Epithelial cell of prostate (primary cell): ENCODE data around the gene DLG2.

Source experiments
- DNase-seq: peaks from one replicate; pipeline ENCODE4 v3.0.0-alpha.2; 2011; ENCODE audit warnings: low read depth, low spot score
- H3K27ac ChIP-seq: fragments of 450-650 bp; 2 replicates; pipeline ENCODE4 v1.5.1; 2017; ENCODE audit warnings: mild to moderate bottlenecking

Gene DLG2

DNA sequence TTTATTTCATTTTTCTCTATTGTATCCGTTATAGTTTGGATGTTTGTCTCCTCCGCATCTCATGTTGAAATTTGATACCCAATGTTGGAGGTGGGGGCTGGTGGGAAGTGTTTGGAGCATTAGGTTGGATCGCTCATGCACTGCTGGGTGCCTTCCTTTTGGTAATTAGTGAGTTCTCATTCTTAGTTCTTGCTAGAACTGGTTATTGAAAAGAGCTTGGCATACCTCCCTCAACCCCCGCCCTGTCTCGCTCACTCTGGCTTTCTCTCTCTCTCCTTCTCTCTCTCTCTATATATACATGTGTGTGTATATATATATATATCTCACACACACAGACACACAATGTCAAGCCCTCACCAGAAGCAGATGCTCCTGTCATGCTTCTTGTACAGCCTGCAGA is 978.7 kb downstream of the DLG2 start:
- no peak for DNase-seq
- no peak overlapping the region for H3K27ac ChIP-seq

DNA sequence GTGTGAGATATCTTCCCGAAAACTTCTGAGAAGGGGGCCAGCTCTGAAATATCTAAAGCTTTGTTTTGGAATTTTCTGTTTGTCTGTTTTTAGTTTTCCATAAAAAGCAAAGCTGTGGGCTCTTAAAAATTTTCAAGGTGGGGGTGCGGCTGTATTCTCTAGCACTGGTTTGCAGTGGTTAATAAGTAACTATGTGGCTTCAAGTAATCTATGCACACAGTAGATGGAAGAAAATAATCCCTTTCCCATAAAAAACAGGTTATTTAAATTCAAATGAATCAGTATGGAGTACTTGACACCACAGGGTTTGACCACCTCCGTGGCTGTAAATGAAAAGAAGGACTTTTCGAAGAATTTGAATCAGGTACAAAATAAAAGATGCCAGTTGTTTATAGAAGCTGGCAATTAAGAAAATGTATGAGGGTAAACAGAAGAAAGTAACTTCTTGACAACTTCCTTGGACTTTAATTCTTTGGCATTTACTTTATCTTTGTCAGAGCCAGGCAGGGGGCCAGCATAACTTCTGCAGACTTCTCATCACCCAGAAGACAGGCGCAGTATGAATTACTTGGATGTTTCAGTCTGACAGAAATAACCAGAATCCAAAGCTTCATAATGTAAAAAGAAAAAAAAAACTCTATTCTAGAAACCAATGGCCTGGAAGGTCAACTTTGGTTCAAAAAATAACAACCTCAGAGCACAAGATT is 981.0 kb downstream of the DLG2 start:
- DNase-seq = no peak
- no peak overlapping the region for H3K27ac ChIP-seq

DNA sequence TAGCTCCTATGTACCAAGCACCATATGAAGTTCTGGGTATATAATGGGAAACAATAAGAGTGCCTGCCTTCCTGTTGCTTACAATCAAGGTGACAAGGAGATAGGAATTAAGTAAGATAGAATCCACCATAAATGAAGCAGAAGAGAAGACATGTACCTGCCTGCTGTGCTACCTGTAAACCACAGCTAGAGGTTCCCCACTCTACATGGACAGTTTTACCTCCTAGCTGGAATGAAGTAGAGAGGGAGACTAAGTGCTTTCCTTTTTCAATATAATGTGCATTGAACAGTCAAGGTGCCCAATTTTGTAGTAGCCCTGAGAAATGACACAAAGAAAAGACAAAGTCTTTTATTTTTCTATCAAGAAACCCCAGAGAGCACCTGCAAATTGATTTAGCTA is 984.6 kb downstream of the DLG2 start:
- no peak overlapping the region for H3K27ac ChIP-seq
- DNase-seq = no peak

DNA sequence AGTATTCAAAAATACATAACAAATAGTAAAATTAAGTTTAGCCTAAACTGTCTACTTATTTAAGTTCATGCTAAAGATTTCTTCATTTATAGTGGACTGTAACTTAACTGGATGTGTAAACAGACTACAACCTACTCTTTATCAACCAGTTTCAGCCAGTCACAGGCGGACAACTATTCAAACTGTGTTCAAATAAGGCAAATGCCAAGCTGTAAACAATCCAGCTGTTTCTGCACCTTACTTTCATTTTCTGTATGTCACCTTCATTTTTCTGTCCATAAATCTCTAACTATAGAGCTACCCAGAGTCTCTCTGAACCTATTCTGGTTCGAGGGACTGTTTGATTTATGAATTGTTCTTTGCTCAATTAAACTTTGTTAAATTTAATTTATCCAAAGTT is 992.8 kb downstream of the DLG2 start:
- no peak overlapping the region for H3K27ac ChIP-seq
- no peak for DNase-seq

DNA sequence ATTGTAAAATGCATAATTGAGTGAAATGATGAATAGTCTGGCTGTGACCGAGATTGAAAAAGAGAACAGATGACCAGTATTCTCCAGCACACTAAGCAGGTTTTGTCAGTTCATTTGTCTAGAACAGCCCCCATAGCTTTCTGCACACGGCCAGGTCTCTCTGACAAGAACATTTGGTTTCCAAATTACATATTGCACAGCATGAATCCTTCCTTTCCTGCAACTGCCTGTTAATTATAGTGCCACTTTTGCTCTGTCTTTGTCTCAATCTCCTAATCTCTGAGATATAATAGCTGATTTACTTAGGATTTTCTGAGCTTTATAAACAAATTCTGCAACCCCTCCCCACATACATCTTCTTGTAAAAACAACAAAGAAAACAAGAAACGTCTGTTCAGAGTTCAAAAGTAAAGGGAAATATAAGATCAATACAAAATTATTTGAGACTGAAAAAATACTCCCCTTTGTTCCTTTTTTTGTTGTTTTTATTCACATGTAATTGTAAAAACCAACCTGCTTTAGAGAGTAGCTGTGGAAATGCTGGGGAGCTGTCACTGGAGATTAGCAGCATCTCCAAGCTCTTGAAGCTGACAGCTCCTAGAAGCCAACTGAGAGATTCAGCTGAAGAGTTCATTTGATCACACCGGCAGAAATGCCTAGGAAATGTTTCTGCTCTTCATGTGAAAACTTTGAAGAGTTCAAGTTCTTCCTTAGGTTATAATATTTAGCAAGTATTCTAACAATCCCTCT is 998.1 kb downstream of the DLG2 start:
- no peak for DNase-seq
- H3K27ac ChIP-seq = no peak overlapping the region

DNA sequence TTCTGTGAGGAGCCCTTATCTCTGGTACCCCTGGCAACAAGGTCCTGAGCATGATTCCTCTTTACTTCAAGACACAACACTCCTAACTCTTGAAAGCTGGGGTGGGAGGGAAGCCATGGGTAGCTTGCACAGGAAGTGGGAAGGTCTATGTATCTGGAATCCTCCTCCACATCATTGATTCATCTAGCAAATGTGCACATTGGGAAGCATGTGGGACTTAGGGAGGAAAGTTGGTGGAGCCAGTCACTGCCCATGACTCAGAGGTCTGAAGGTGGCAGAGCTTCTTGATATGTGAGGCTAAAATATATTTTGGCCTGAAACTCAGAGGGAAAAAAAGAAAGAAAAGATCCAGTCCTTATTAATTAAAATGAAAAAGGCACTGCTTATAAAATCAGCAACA is 1000.9 kb downstream of the DLG2 start:
- H3K27ac ChIP-seq = no peak overlapping the region
- no peak for DNase-seq

DNA sequence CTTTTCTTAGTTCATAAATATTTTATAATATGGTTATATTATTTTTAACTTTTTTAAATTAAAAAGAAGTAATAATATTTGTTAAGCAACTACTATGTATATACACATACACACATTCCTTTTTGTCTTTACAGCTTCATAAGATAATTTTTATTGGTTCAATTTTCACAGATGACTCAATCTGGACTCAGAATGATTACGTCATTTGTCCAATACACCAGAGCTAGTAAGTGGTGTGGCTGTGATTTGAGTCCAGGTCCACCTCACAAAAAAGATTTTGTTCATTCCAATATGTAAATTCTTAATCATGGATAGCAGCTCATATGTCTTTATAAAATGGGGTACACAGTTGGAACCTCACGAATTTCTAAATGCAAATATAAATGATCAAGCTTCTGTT is 1014.5 kb downstream of the DLG2 start:
- no peak for DNase-seq
- no peak overlapping the region for H3K27ac ChIP-seq

DNA sequence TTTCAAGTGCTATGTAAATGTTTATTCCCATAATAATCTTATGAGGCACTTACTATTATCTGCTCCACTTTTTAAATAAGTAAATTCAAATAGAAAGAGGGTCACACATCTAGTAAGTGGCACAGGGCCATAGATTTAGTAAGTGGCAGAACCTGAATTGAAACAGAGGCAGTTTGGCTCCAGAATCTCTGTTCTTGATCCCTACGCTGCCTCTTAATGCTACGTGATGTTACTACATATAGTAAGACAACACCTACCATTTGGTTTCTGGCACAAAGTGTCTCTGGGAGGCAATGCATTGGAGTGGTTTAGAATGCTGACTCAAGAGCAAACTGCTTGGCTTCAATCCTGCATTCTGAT is 1018.3 kb downstream of the DLG2 start:
- H3K27ac ChIP-seq = no peak overlapping the region
- no peak for DNase-seq

DNA sequence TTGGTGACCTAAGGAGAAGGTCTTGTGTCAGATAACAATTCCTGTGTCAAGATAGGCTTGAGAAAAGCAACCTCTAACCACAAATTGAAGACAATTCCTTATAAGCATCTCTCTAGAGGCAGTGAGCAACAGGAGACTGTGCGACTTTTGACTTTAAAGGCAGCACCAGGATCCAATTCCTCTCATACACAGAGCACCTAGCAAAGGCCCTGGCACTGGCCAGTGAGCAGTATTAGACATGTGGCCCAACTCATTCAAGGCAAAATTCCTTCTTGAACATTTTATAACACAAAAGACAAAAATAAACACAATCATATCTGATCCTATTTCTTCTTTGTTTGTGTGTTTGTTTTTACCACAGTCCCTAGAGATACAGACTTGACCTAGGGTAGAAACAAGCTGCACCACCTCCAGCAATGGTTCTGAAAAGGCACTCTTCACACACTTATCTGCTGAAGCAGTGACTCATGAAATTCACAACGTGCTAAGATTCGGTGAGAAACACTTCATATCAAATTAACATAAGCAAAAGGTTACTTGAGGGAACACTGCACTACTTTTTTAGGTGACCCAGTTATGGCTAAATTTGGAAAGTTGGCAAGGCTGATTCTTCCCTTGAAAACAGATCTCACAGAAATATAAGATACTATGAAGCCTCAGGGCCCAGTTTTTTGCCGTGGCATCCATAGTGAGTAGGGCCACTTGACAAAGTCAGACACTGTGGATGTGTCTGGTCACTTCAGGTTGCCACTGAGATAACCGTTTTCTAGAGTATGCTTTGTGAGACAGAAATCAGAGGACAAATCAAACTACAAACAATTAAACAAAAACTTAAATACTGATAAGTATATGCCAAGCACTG is 1018.9 kb downstream of the DLG2 start:
- DNase-seq = no peak
- no peak overlapping the region for H3K27ac ChIP-seq

DNA sequence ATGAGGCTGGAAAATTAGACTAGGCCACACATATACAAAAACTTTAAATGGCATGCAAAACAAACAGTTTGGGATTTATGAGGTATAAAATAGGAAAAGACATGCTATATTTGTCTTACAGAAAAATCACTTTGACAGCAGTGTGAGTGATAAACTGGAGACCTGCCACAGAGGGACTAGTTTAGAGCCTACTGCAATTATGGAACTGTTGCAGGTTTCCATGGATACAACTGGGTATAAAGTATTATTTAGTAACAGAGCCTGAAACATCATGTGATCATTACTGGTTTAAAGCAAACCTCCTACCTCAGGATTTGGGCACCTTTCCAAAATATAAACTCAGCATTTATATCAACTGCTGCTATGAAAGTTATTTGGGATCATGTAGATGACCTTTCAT is 1032.5 kb downstream of the DLG2 start:
- H3K27ac ChIP-seq = no peak overlapping the region
- DNase-seq = no peak

DNA sequence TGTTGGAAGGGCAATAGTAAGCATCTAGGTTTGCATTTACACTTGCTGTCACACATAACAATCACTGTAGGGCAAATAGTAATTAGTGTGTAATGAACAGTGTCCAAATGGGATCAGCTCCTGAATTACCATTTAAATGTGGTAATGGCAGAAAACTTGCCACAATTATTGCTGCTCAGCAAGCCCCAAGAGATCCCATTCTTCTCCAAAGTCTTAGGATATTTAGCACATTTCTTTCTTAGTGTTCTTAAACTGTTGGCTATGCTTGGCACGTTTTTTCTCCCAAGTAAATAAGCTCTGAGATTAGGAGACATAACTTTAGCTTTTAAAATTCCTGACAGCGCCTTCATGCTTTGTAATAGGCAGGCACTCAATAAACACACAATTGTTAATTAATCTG is 1037.0 kb downstream of the DLG2 start:
- DNase-seq = no peak
- no peak overlapping the region for H3K27ac ChIP-seq

DNA sequence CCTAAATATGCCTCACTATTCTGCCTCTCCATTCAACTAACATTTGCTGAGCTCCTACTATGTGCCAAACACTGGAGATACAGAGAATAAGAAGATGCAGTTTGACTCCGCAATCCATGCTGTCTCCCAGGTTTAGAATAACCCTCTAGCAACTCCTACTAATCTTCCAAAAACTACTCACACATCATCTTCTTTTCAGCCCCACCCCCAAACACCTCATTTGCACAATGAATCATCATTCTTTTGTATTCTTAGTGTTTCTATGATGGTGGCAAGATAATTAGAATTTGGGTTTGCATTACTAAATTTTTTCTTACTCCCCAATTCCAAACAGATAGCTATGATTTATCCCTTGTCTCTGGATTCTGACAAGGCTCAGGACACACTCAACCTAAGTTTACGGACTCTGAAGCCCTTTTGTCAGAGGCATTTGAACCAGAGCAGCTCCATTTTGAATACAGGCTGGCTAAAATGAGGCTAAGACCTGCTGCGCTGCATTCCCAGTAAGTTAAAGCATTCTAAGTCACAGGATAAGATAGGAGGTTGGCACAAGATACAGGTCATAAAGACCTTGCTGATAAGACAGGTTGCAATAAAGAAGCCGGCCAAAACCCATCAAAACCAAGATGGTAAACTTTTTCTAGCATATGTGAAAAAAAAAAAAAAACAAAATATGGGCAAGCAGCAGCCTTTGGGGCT is 1038.9 kb downstream of the DLG2 start:
- no peak for DNase-seq
- H3K27ac ChIP-seq = no peak overlapping the region

DNA sequence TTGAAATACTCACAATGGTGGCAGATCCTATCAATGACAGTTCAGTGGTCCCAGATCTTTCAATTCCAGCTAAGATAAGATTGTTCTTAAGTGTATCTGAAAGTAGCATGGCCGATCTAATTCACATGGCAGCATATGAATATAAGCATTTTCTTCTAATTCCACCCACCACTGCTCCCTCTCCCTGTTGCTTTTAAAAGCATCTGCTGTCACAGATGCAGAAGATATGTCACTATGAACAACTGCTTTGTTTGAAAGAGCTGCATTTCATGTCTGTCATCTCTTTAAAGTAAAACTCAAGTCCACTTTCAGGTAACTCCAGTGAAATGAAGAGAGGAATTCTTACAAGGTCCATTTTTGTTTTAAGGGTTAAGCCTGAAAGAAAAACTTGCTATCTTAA is 1044.0 kb downstream of the DLG2 start:
- H3K27ac ChIP-seq = no peak overlapping the region
- no peak for DNase-seq

DNA sequence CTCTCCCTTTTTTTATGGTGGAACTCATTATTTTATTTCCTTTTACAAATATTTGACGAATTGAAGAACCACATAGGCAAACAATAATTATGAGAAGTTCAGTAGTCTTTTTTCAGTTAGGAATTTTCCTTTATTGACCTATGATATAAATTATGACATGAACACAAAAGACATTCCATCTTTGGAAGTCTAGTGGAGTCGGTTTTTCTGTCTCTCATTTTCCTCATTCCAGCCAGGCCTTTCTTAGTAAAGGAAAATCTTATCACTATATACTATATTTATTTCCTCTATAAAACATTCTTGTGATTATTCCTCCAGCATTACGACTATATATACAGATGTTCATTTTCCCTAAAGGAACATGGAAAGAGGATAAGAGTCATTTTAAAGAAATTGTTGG is 1046.1 kb downstream of the DLG2 start:
- H3K27ac ChIP-seq = no peak overlapping the region
- no peak for DNase-seq

DNA sequence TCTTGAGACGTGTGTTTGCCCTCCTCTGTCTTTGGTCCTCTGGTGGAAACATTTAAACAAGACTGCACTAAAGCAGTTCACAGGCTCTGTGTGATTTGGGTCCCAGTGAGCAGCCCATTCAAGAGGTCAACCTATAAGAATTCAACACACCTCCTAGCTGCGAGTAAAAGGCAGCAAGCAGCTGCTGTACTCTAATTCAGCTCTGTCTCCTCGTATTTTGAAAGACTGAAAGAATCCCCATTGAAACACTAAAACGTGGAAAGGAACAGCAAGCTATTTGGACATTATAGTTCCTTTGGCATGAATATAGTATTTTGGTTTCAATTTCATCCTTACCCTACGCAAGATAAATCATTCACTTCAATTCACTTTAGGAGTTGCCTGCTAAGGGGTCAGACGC is 1046.7 kb downstream of the DLG2 start:
- DNase-seq = no peak
- no peak overlapping the region for H3K27ac ChIP-seq

DNA sequence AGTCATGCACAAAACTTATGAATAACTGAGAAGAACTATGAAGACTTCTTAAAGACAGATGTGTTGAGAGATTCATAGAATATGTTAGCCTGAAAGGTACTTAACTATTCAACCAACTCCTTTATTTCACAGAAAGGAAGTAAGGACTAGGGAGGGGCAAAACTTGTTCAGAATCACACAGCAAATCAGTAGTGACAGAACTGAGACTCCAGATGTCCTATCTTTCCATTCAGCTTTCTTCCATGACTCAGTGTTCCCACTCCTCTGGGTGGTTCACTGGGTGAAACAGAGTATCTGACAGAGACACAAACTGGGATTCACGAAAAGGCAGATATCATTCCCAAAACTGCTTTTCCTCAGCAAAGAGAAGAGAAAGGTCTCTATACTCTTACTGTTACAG is 1053.3 kb downstream of the DLG2 start:
- no peak for DNase-seq

DNA sequence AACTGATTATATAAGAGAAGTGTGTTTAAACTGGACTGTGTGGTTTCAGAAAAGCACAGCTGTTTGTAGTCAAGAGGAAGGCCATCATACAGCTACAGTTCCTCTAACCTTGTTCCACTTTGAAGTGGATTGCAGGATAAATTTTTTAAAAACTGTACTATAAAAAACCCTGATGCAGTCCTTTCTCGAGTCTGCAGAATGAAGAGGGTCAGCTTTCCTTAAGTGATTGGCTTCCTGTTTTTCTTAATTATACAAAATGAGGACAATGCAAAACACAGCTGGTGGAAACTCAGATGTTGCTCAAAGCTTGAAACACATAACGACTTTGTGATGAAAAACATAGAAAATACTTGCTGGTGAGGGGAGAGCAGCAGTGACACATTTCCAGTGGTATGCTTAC is 1060.5 kb downstream of the DLG2 start:
- no peak overlapping the region for H3K27ac ChIP-seq
- no peak for DNase-seq

More for the DNA sequence above, 1053.3 kb downstream of the DLG2 start:
- no peak overlapping the region for H3K27ac ChIP-seq

DNA sequence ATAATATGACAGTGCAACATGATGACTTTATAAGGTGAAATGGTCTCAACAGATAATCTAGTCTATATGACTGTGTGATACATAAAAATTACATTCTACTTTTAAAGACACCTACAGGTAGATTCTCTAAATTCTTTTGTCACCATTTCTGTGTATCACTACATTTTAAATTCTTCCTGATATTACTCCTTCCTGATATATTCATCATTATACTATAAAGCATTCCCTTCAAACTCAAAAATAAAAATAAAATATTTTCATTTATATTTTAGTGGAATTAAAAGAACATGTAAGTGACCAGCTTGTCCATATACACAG is 1062.3 kb downstream of the DLG2 start:
- H3K27ac ChIP-seq = no peak overlapping the region

DNA sequence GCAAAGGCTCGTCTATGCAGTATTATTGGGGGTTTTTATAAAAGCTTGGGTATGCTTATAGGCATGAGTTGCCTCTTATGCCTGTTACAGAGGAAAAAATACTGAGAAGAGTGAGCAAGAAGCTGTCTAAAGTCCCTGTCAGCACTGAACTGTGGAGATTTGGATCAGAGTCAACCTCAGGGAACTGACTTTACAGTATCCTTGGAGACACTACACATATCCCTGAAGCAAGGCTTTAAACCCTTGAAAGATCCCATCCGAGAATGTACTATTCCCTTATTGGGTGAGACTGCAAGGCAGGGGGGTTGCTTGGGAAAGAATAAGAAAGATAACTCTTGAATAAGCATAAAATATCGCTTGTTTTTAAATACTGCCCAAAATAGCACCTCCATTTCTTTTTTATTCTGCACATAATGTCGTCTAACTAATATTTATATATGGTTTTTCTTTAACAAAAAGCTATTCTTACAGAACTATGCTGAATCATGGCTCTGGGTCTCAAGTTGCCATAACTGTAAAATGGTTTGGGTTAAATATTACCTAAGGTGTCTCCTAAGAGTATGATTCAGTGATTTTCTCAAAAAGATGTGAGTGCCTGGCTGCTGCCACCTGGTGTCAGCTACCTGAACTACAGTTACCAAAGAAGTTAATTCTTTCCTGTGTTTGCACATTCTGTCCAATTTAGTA is 1062.8 kb downstream of the DLG2 start:
- peak; percentile 5 for DNase-seq
- no peak overlapping the region for H3K27ac ChIP-seq

More for the DNA sequence above, 1062.3 kb downstream of the DLG2 start:
- no peak for DNase-seq

DNA sequence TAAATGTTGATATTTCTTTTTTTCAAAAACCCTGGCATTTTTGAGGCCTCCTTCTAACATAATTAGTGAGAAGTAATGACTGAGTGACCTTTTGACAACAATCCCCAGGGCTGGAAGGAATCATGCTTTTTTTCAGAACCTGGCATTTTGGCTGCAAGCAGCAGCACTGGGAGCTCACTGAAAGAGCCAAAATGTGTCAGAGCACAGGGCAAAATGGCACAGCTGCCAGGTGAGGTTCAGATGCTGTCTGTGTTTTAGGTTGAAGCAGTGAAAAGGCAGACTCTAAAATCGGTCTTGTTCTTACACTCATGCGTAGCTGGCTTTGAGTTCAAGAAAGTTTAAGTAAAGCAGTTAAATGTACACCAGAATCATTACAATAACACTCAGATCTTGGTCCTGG is 1063.8 kb downstream of the DLG2 start:
- H3K27ac ChIP-seq = no peak overlapping the region
- DNase-seq = no peak
